Breast epithelium (tissue), 4 donors: ENCODE data around the gene HIC1. TPM values are rescaled to one million over a fixed set of nuclear protein-coding genes. Genes with fewer than 3 reads are reported as not detected.
"Not testable (repeated sequence)": the region's sequence is repeated elsewhere in the genome, so short reads cannot be mapped to it uniquely, and the experiment has no call there.

Source experiments
- DNase-seq, 2 donors: peaks; one replicate each; pipeline ENCODE4 v3.0.0-alpha.2; 2019; ENCODE audit warnings: low spot score in 2 of 2
- H3K27ac ChIP-seq, 2 donors: fragments of 200-600 bp; sonication (generic) in 1 of 2; one replicate each; pipeline ENCODE4 v1.5.1; 2016 to 2019; ENCODE audit warnings: mild to moderate bottlenecking in 1 of 2
- H3K27me3 ChIP-seq, 2 donors: fragments of 200-600 bp; sonication (generic) in 1 of 2; one replicate each; pipeline versions ENCODE4 v1.5.1 to v1.6.0; 2017 to 2019; ENCODE audit warnings: control low read depth in 1 of 2, mild to moderate bottlenecking in 1 of 2
- H3K36me3 ChIP-seq: fragments of 200-600 bp; one replicate; pipeline ENCODE4 v1.5.1; 2019
- H3K4me1 ChIP-seq, 2 donors: fragments of 200-600 bp; sonication (generic); one replicate each; pipeline ENCODE4 v1.5.1; 2016 to 2019; ENCODE audit warnings: control low read depth in 1 of 2
- H3K4me3 ChIP-seq, 3 donors: fragments of 200-600 bp; sonication (generic); 1 replicate in 2 of 3; 2 replicates in 1 of 3; pipeline ENCODE4 v1.5.1; 2016 to 2019; ENCODE audit warnings: mild to moderate bottlenecking in 3 of 3, moderate library complexity in 2 of 3
- H3K9me3 ChIP-seq, 2 donors: fragments of 200-600 bp; sonication (generic) in 1 of 2; one replicate each; pipeline ENCODE4 v1.5.1; 2016 to 2019; ENCODE audit warnings: control low read depth in 1 of 2
- POLR2A ChIP-seq: fragments of 450-650 bp; IDR thresholded peaks from one replicate; pipeline ENCODE4 v1.6.1; 2016; ENCODE audit warnings: antibody characterized with exemption, mild to moderate bottlenecking, moderate library complexity
- POLR2AphosphoS5 ChIP-seq, 3 donors: sonication (generic); formaldehyde crosslinking; IDR thresholded peaks; one replicate each; pipeline ENCODE4 v1.6.1; 2017; ENCODE audit warnings: antibody characterized with exemption in 3 of 3
- intact Hi-C: fragments of 100-400 bp; cut with DNase I; formaldehyde crosslinking; loops from one replicate; pipeline ENCODE4 v1.15.1; 2023; ENCODE audit warnings: low total_unique reads
- total RNA-seq, 3 donors: library from RNA; depleted of rRNA; stranded (reverse); fragments of >200 nt; gene quantifications; one replicate each; pipeline ENCODE4 v1.1.0, GENCODE V29; 2016
- TF ChIP-seq, protein P1 (sequence below), 3 donors: fragments of 450-650 bp; IDR thresholded peaks; one replicate each; pipeline ENCODE4 v1.5.1; 2016 to 2017; ENCODE audit warnings: antibody characterized with exemption in 3 of 3, mild to moderate bottlenecking in 3 of 3, moderate library complexity in 3 of 3

HIC1 gene
- total RNA-seq, 3 donors from 2014 or later: 12.6 to 16.4 (median 12.7) TPM

DNA sequence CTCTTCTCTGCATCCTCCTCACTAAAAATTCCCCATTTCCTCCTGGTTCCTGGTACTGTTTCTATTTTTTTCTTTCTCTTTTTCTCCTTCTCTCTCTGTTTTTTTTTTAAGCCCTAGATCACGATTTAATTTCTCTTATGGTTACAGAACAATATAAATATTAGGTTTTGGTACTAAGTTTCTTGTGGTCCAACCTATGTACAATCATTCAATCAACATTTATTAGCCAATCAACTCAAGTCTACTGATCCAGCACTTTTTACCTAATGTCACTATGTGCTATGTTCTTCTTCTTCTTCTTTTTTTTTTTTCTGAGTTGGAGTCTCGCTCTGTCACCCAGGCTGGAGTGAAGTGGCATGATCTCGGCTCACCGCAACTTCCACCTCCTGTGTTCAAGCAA, 42.4 kb upstream of the HIC1 start:
- Histone ChIP-seq H3K4me1 (peaks cover 4% of the 10 kb centered on the region in 2 donors), H3K27ac (peak overlapping the region; percentile 83 to 92), H3K9me3 (no peaks in the 10 kb centered on the region), H3K27me3 (no peaks in the 10 kb centered on the region), H3K36me3 (no peaks in the 10 kb centered on the region), H3K4me3 (peak overlapping the region in 1 of 3 donors; percentile 57)
- TF ChIP-seq, protein P1, sequence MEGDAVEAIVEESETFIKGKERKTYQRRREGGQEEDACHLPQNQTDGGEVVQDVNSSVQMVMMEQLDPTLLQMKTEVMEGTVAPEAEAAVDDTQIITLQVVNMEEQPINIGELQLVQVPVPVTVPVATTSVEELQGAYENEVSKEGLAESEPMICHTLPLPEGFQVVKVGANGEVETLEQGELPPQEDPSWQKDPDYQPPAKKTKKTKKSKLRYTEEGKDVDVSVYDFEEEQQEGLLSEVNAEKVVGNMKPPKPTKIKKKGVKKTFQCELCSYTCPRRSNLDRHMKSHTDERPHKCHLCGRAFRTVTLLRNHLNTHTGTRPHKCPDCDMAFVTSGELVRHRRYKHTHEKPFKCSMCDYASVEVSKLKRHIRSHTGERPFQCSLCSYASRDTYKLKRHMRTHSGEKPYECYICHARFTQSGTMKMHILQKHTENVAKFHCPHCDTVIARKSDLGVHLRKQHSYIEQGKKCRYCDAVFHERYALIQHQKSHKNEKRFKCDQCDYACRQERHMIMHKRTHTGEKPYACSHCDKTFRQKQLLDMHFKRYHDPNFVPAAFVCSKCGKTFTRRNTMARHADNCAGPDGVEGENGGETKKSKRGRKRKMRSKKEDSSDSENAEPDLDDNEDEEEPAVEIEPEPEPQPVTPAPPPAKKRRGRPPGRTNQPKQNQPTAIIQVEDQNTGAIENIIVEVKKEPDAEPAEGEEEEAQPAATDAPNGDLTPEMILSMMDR (IDR thresholded peaks at IDR 0.05): no peak
- TF ChIP-seq POLR2AphosphoS5 (IDR thresholded peaks at IDR 0.05) (no peak), POLR2A (no peak)
- intact Hi-C loops: loop anchor here (5.0 kb wide), 1 partner anchor 615 kb away; no protein-coding TSS in a partner anchor
- DNase-seq: no peak

DNA sequence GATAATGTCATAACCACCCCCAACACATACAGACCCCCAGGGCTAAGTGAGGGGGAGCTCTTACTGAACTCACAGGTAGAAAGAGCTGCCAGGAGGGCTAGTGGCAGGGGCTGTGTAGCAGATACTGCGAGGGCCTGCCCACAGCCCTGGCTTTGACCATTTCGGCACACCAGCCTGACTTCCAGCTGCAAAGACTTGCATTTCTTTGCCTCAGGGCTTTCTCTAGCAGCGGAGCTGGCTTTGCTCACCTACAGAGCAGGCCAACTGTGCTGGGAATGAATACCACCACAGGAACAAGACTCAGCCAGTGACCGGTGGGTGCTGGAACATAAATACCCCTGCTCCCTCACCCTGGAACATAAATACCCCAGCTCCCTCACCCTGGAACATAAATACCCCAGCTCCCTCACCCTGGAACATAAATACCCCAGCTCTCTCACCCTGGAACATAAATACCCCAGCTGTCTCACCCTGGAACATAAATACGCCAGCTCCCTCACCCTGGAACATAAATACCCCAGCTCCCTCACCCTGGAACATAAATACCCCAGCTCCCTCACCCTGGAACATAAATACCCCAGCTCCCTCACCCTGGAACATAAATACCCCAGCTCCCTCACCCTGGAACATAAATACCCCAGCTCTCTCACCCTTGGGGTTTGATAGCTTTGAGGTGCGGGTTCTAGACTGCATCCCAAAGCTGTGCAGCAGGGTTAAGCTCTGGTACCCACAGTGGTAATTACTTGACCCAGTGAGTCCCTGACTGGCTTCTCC, 41.5 kb upstream of the HIC1 start:
- H3K4me3 ChIP-seq: peak overlapping the region in 1 of 3 donors; percentile 15
- H3K9me3 ChIP-seq, DNase-seq, H3K27me3 ChIP-seq, H3K4me1 ChIP-seq, H3K36me3 ChIP-seq: not testable (repeated sequence)
- intact Hi-C loops: loop anchor here (5.0 kb wide), 1 partner anchor 616 kb away; no protein-coding TSS in a partner anchor
- peak overlapping the region; percentile 83 to 86 for H3K27ac ChIP-seq

DNA sequence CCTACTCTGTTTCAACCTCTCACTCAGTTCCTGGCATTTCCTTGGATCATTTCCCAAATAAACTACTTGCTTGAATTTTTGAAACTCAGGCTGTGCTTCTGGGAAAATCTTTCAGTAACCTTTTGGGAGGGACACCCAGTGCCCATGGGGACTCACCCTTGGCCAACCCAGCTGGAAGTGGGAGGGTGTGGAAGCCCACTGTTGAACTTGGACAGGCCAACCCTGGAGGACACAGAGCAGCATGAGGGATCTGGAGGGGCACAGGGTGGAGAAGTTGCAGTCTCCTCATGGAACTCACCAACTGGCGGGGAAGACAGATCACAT, 40.9 kb upstream of the HIC1 start:
- H3K27ac ChIP-seq: peak overlapping the region; percentile 48 to 86
- DNase-seq: no peak
- H3K36me3 ChIP-seq: no peaks in the 10 kb centered on the region
- TF ChIP-seq POLR2AphosphoS5 (IDR thresholded peaks at IDR 0.05): no peak
- TF ChIP-seq POLR2A: no peak
- TF ChIP-seq, protein P1 (IDR thresholded peaks at IDR 0.05): no peak
- H3K4me3 ChIP-seq: no peak overlapping the region
- intact Hi-C loops: loop anchor here (5.0 kb wide), 1 partner anchor 617 kb away; no protein-coding TSS in a partner anchor
- no peaks in the 10 kb centered on the region for H3K27me3 ChIP-seq
- H3K9me3 ChIP-seq: no peaks in the 10 kb centered on the region
- peaks cover 4% of the 10 kb centered on the region in 2 donors for H3K4me1 ChIP-seq

DNA sequence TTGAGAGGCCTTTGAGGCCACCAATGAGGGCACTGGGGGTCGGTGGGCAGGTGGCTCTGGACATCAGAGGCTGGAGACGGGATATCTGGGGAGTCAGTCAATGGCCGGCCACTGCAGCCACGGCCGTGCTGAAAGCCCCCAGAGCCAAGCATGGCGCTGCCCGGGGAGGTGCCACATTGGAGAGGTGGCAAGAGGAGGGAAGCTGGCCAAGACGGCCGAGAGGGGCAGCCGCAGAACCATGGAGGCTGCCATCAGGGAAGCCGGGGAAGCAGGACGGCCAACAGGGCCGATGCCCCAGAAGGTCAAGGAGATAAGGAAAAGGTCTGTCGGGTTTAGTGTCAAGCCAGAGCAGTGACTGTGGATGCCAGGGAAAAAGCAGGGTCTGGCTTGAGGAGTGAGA, 39.6 kb upstream of the HIC1 start:
- Histone ChIP-seq H3K4me1 (peaks cover 4% of the 10 kb centered on the region in 2 donors), H3K27ac (peak overlapping the region; percentile 1 to 25), H3K4me3 (no peak overlapping the region), H3K9me3 (no peaks in the 10 kb centered on the region), H3K36me3 (no peaks in the 10 kb centered on the region), H3K27me3 (no peaks in the 10 kb centered on the region)
- TF ChIP-seq POLR2A (no peak), POLR2AphosphoS5 (IDR thresholded peaks at IDR 0.05) (no peak)
- TF ChIP-seq, protein P1 (IDR thresholded peaks at IDR 0.05): no peak
- DNase-seq: no peak
- intact Hi-C loops: no loop called here

DNA sequence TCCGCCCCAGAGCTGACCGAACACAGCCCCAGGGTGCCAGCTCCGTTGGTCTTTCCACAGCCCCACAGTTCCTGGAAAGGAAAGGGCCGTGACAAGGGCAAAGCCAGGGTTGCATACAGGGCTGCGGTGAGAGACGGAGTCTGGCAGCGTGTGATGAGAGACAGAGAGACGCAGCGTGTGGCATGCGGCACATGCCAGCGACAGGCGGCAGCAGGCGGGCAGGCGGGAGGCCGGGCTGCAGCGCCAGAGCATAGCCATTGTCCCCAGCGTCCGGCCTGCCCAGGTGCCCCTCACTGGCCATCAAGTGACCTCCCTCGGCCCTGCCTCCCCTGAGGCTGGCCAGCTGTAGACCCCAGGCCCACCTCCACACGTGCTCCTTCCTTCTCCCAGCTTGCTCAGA, 38.4 kb upstream of the HIC1 start:
- DNase-seq: no peak
- Histone ChIP-seq H3K36me3 (no peaks in the 10 kb centered on the region), H3K4me1 (peaks cover 0 to 4% of the 10 kb centered on the region in 2 donors), H3K27ac (no peak overlapping the region), H3K4me3 (no peak overlapping the region), H3K9me3 (no peaks in the 10 kb centered on the region), H3K27me3 (no peaks in the 10 kb centered on the region)
- TF ChIP-seq, protein P1 (IDR thresholded peaks at IDR 0.05): no peak
- TF ChIP-seq POLR2AphosphoS5 (IDR thresholded peaks at IDR 0.05) (no peak), POLR2A (no peak)
- intact Hi-C loops: no loop called here
